Measurements from ENCODE around the gene PNMA8A. TPM values are rescaled to one million over a fixed set of nuclear protein-coding genes. Genes with fewer than 3 reads are reported as not detected.
"Not testable (repeated sequence)": the region's sequence is repeated elsewhere in the genome, so short reads cannot be mapped to it uniquely, and the experiment has no call there.

Gene PNMA8A
- total RNA-seq, 1 donor from 2014 or later = not detected

- no peak for TF ChIP-seq CTCF (IDR thresholded peaks at IDR 0.05)
- Mint-ChIP-seq H3K27ac (no peak overlapping the region), H3K4me1 (no peaks in the 10 kb centered on the region), H3K4me3 (no peak overlapping the region), H3K9me3 (no peaks in the 10 kb centered on the region), H3K36me3 (ENCODE audit: low read depth) (no peaks in the 10 kb centered on the region), H3K27me3 (peaks cover 8% of the 10 kb centered on the region)
- DNase-seq = no peak
- intact Hi-C loops (cut with micrococcal nuclease) = no loop called here
- ChIA-PET POLR2A (no interaction called here), CTCF (no interaction called here)
- ATAC-seq (ENCODE audit: low read depth) = no peak
Observed at GRCh38 chr19:46442808-46443450, 28.4 kb downstream of the PNMA8A start.

- Mint-ChIP-seq H3K4me3 (no peak overlapping the region), H3K4me1 (no peaks in the 10 kb centered on the region), H3K27ac (no peak overlapping the region), H3K27me3 (peaks cover 5% of the 10 kb centered on the region), H3K9me3 (no peaks in the 10 kb centered on the region), H3K36me3 (ENCODE audit: low read depth) (no peaks in the 10 kb centered on the region)
- ChIA-PET CTCF (no interaction called here), POLR2A (interaction anchor here (0.6 kb wide), 1 partner anchor 1048 kb away, joined by 3 read pairs; no protein-coding TSS in a partner anchor)
- TF ChIP-seq CTCF (IDR thresholded peaks at IDR 0.05) = no peak
- no peak for DNase-seq
- no peak for ATAC-seq (ENCODE audit: low read depth)
- intact Hi-C loops (cut with micrococcal nuclease) = no loop called here
Observed at GRCh38 chr19:46441866-46442265, 29.5 kb downstream of the PNMA8A start.

GRCh38 chr19:46435689-46436088 is 35.7 kb downstream of the PNMA8A start:
- H3K9me3 Mint-ChIP-seq; DNase-seq; H3K4me1 Mint-ChIP-seq; H3K4me3 Mint-ChIP-seq; intact Hi-C loops (cut with micrococcal nuclease); H3K36me3 Mint-ChIP-seq (ENCODE audit: low read depth); POLR2A ChIA-PET; CTCF ChIA-PET; ATAC-seq (ENCODE audit: low read depth); H3K27ac Mint-ChIP-seq: not testable (repeated sequence)
- peaks cover 24% of the 10 kb centered on the region for H3K27me3 Mint-ChIP-seq

GRCh38 chr19:46435009-46435408 is 36.4 kb downstream of the PNMA8A start:
- H3K36me3 Mint-ChIP-seq (ENCODE audit: low read depth) = no peaks in the 10 kb centered on the region
- ATAC-seq (ENCODE audit: low read depth) (no peak), DNase-seq (no peak)
- H3K27ac Mint-ChIP-seq = no peak overlapping the region
- H3K27me3 Mint-ChIP-seq = peaks cover 29% of the 10 kb centered on the region
- no peak for TF ChIP-seq CTCF (IDR thresholded peaks at IDR 0.05)
- intact Hi-C loops (cut with micrococcal nuclease) = no loop called here
- H3K4me1 Mint-ChIP-seq = no peaks in the 10 kb centered on the region
- ChIA-PET CTCF (no interaction called here), POLR2A (no interaction called here)
- no peaks in the 10 kb centered on the region for H3K9me3 Mint-ChIP-seq
- H3K4me3 Mint-ChIP-seq = no peak overlapping the region

- CTCF ChIA-PET; H3K36me3 Mint-ChIP-seq (ENCODE audit: low read depth); H3K4me3 Mint-ChIP-seq; H3K4me1 Mint-ChIP-seq; H3K27ac Mint-ChIP-seq; DNase-seq; intact Hi-C loops (cut with micrococcal nuclease); H3K9me3 Mint-ChIP-seq; ATAC-seq (ENCODE audit: low read depth): not testable (repeated sequence)
- POLR2A ChIA-PET = interaction anchor here (0.7 kb wide), 1 partner anchor 89 kb away, joined by 3 read pairs; no protein-coding TSS in a partner anchor
- peaks cover 40% of the 10 kb centered on the region for H3K27me3 Mint-ChIP-seq
Observed at GRCh38 chr19:46433470-46433869, 37.9 kb downstream of the PNMA8A start.

GRCh38 chr19:46431824-46432223 is 39.5 kb downstream of the PNMA8A start:
- Mint-ChIP-seq H3K4me1 (peaks cover 17% of the 10 kb centered on the region), H3K27ac (no peak overlapping the region), H3K4me3 (no peak overlapping the region), H3K36me3 (ENCODE audit: low read depth) (no peaks in the 10 kb centered on the region), H3K9me3 (no peaks in the 10 kb centered on the region), H3K27me3 (peaks cover 55% of the 10 kb centered on the region)
- ATAC-seq (ENCODE audit: low read depth) = no peak
- POLR2A ChIA-PET = no interaction called here
- no peak for DNase-seq
- no peak for TF ChIP-seq CTCF (IDR thresholded peaks at IDR 0.05)
- intact Hi-C loops (cut with micrococcal nuclease) = no loop called here
- CTCF ChIA-PET = no interaction called here

All from activated B cell treated with CpG ODN at 0.5 μM for 24 hours (primary cell).